Activated T-cell treated with anti-CD3 and anti-CD28 coated beads for 24 hours (primary cell): ENCODE results near the gene GRM7.

ENCODE experiments used
- DNase-seq: peaks from one replicate; pipeline ENCODE4 v3.0.0-alpha.2; 2020; ENCODE audit warnings: low read depth

Gene GRM7

DNA sequence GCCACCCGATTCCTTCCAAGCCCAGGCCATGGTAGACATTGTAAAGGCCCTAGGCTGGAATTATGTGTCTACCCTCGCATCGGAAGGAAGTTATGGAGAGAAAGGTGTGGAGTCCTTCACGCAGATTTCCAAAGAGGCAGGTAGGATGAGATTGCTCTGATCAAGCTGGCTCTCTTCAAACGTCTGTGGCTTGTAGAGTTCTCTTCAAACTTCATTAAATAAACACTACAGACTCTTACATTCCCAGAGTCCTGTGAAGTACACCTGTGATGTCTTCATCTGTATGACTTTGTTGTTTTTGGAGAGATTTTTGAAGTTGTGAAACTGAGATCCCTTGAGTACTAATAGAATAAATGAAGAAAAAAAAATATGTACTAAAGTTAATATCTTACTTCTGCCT, 285.6 kb downstream of the GRM7 start:
- DNase-seq, result no peak

DNA sequence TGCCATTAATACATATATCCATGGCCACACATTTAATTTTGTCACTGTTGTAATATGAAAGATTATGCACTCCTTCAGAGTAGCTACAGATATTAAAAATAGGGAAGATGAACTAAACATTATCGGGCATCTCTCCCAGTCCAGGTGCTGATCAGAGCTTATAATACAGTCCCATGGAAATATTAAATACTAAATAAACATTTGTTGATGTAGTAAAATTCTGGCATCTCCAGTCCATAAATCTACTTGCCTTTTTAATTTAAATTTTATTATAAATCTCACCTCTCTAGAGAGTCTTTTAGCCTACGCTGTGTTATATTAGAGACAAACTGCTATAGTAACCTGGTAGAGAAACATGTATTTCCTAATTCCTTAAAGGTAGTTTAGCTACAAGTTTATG, 297.6 kb downstream of the GRM7 start:
- no peak for DNase-seq

DNA sequence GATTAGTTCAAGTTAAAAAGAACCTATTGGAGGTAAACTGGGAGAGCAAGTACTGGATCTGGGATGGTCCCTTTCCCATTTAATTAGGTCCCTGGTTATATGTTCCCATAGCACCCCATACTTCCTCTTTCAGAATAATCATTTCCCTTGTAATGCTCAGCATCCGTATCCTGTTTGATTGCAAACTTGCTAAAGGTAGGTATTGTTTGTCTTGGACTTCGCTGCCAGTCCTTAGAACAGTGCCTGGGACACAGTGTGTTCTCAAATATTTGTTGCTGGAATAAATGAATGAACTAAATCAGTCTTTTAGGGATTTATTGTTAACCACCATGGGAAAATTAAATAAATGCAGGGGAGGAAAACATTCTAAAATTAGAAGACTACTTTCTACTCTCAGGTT, 299.8 kb downstream of the GRM7 start:
- DNase-seq, result no peak

DNA sequence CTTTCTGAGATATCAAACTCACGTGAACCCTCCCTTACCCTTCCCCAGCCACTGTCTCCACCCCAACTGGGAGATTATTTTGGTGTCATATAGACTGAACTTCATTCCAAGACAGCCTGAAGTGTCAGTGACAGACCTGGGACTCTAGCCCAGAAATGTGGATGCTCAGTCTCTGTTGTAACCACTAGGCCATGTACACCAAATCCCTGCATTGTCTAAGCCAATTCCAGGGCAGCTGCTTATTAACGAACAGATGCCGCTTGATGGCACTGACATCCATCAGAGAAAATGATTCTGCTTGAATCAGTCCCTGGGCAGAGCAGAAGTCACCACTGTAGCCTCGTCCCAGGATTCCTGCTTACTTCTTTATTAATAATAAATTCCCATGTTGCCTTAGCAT, 305.5 kb downstream of the GRM7 start:
- no peak for DNase-seq

DNA sequence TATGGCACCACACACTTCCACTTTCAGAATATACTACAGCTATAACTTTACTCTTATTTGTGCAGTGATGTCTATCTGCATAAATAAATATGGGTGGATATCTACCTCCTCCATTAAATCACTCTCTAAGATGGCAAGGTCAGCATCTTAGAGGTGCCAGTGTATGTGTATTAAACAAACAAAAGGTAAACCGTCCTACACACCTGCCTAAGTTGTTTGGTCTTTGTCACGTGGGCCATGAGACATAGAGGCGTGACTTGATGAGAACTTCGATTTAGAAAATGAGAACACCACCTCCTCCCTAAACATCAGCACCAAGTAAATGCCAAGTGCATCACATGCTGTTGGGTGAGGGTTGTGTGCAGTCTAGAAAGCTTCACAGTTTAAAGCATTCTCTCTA, 310.6 kb downstream of the GRM7 start:
- no peak for DNase-seq

DNA sequence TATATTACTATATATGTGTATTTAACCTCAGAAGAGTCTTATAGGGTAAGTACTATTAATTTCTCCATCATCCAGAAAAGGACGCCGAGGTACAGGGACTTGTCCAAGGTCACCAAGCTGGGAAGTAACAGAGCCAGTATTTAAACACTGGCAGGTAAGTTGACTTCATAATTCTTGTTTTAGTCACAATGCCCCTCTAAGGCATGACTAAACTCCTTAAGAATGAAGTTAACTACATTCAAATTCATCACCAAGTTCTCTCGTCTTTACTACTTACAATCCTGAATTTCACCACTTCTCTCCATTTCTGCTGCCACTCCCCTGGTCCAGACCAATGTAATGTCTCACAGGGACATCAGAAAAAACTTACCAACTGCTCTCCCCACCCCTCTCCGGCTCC, 312.1 kb downstream of the GRM7 start:
- no peak for DNase-seq

DNA sequence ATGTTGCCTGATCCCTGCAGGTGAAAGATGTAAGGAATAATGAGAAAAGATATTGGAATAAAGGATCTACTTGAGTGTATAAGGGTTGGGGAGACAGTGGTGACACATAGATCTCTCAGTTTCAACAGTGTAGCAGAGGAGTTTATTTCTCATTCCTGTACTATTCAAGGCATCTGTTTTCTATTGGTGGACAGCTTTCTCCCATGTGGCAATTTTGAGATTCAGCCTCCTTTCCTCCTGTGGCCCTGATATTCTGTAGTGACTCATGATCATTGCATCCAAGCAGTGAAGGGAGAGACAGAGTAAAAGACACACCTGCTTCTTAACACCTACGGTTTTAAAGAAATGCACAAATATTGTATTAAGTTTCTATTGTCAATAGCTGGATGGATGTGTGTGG, 327.6 kb downstream of the GRM7 start:
- DNase-seq, result no peak

DNA sequence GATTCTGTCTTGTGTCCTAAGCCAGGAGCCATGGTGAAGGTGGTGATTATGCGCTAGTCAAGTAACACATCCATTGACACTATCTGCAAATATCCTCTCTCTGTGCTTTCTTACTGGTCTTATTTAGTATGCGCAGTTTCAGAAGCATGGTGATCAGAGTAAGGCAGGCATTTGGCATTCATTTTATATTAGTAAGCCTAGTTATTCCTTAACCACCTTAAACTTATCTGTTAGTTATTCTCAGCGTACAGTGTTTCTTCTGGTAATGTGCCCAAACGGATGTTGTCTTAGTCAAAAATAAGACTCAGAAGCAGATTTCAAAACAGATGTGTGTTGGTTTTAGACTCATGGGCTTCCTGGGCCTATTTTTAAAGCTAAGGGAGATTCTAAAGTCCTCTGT, 329.2 kb downstream of the GRM7 start:
- DNase-seq, result no peak

DNA sequence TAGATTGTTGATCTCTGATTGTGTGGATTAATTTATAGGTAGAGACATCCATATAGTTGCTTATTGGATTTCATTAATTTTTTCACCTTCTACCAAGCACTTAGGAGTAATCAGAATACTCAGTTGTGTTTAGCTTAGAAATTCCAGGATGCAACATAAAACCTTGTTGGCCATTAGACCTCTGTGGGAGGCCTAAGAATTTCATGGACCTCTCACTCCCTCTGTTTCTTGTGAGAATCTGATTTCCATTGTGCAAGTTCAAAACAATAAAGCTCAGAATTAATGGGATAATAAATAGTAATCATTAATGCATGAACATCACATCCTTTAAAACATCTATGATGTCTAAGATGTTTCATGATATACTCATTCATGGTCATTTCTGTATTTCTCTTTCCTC, 332.4 kb downstream of the GRM7 start:
- no peak for DNase-seq

DNA sequence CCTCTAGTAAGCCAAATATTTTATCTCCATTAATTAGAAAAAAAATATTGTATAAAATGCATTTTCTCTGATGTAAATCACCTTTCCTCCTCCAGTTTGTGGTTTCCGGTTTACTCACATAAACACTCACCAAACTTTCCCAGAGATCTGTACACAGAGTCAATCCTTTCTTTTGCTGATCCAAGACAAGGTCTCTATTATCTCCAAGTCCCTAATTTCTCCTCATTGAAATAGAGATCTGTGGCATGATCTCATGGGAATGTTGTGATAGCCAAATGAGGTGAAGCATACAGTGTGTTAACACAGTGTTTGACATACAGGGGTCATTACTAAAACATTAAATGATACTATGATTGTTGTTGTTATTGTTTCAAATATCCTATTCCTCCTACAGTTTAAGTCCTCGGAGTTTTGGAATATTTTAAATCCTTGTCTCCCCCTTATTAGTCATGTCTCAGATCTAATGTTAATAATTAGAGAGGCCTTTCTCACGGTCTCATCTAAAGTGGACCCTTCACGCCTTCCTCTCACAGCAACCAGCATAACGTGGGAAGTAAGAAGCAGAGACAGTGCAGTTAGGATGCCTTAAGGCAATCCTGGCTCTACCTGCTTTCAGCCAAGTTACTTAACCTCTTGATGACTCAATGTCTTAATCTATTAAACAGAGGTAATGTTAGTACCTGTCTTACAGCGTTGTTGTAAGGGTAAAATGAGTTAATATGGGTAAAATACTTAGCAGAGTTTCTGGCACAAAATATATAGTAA, 333.3 kb downstream of the GRM7 start:
- DNase-seq, result no peak

DNA sequence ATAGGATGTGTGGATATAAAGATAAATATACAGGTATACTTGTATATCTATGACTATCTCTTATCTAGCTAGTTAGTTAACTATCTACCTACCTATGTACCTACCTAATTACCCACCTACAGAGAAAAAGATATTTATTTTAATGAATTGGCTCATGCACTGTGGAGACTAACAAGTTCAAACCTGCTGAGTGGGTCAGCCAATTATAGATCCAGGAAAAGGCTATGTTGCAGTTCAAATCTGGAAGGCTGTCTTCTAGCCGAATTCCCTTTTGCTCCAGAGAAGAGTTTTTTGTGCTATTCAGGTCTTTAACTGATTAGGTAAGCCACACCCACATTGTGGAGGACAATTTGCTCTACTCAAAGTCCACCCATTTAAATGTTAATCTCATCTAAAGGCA, 335.0 kb downstream of the GRM7 start:
- DNase-seq, result no peak

DNA sequence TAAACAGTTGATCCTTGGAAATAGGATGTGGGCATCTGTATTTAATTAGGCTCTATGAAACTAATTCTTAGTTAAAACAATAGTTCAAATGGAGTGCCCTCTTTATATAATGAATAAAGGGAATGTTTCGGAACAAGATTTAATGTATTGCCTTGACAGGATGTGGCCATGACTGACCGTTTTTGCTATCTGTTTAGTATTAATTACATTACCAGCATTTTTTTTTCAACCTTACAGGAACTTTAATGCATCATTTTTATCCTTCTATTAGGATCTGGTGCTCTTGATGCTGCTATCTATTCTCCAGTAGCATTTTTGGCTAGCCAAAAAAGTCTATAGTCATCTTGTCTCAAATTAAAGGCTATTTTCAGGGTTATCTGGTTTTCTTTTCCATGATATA, 340.9 kb downstream of the GRM7 start:
- no peak for DNase-seq

DNA sequence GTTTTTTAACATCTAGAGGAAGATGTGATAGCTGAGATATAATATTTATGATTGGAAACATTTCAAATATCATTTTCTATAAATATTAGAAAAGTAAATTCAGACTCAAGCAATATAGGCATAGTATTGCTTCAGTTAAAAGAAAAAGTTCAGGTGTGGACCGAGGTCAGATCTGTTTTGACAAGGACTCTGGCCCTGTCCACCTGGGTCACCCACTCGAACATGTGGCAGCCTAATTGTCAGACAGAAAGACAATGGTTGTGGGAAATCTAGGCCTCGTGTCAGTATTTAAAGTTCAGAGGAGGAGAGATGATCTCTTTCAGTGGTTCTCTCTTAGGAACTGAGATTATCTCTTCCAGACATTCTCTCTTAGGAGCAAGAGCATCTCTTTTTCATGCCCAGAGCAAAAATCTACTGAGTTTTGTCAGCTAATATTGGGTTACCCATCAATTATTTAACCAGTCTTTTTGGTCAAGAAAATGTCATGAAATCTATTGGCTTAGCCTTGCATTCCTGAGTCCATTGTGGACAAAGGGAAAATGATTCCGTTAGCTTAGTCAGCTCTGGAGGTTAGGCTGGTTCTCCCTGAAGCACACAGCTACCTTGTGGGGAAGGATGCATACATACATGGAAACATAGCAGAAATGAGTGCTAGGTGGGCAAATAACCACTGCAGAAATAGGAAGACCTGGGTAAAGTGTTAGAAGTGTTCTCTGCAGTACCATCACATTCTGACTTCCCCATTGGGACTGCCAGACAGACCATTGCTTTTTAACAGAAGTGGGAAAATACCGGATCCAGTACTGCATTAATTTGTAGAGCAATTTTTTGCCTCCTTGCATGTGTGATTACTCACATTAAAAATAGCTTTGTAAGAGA, 343.3 kb downstream of the GRM7 start:
- no peak for DNase-seq

DNA sequence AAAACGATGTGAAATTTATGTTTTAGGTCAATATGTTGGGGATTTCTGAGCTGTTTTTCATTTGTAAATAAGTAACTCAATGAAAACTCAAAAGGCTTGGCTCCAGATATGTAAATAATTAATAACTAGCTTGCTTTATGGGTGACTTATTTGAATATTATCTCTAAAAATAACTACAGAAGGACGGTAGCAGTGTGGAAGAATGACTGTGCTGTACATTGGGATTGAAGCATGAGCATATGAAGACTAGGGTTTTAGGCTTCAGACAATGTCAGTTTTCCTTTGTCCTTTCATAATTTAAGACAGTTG, 343.9 kb downstream of the GRM7 start:
- no peak for DNase-seq

DNA sequence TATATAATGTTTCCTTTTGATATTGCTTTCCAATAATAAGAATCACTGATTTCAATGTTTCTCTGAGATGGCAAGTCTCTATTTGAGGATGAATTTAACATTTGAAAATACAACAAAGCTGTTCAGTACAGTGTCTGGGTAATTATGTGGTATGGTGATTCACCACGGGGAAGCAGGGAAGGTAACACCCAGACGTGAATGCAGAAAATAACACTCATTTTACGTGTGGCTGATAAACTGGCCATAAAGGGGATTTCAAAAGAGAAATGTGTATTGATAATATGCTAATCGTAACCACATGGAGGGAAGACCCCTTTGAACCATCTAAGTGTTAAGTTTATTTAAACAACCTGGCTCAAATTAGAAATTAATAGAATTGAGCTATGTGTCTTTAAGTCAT, 344.6 kb downstream of the GRM7 start:
- no peak for DNase-seq

DNA sequence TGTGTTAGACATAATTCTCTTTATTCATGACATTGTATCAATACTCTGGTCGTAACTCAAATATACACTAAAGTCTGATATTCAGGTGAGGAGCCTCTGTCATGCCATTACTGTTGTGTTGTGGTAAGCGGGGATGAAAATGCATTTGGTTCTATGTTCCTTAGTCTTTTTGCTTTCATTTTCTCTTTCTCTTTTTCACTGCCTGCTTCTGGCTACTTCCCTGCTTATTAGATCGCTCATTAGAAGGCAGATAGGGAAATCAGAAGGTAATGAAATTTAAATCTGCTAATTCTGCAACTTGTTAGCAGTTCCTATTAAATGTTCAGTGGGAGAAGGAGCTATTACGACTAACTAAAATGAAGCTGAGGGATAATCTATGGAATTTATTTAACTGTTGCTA, 345.0 kb downstream of the GRM7 start:
- no peak for DNase-seq

DNA sequence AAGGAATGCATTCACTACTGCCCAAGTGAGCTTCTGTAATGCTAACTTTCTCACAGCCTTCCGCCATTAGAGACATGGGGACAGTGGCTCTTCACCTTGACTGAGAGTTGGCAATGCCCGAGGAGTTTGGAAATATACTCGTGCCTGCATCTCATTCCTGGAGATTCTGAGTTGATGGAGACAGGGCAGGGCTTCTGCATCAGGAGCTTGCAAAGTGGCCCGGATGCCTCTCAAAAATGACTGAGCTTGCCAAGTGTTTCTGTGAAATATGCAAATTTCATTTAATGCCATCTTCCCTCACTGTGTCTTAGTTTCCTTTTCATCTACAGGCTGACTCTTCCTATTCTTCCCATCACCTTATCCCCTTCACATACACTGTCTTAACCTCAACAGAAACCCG, 346.2 kb downstream of the GRM7 start:
- DNase-seq, result no peak

DNA sequence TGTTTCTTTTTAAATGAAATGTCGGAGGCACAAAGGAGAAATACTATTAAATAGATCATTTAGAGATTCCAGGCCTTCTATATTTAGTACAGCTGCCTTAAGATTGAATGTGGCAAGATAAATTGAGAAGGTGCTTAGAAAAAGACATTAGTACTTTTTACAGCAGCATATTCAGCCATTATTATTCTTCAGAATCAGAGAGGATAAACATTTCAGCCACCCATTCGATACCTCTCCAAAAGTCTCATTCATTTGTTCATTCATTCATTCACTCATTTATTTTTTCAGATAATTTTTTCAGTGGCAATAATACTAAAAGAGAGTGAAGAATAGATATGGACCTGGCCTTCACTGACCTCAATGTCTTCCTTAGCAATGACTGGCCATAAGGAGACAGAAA, 347.0 kb downstream of the GRM7 start:
- no peak for DNase-seq

DNA sequence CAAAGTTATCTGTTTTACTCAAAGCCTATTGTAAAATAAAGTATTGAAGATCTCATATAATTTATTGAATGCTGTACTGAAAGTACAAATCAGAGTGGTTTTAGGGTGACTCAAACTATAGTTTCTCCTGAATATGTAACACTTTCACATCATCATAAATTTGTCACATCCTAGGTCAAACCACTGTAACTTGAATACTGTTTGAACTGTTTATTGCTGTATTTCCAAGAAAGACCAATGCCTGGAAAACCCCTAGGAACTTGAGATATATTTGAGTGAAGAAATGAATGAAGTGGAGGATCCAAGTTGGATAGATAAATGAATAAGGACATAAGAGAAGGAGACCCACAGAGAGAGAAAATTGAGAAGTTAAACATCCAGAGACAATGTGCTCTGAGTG, 348.2 kb downstream of the GRM7 start:
- DNase-seq, result no peak

DNA sequence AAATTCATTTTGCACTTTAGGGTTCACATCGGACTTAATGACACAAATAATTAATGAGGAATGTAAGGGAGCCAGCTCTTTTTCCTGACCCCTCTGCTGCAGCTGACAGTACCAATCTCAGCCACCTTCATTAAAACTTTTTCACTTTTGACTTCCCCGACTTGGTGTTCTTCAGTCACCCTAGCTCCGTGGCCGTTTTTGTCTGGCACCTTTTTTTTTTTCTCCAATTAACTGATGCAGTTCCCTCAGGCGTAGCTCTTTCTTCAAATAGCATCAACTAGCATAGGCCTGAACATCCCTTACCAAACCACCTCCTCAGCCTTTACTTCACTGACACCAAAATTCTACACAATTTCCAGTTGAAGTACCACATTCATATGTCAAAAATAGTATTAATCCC, 350.8 kb downstream of the GRM7 start:
- no peak for DNase-seq

DNA sequence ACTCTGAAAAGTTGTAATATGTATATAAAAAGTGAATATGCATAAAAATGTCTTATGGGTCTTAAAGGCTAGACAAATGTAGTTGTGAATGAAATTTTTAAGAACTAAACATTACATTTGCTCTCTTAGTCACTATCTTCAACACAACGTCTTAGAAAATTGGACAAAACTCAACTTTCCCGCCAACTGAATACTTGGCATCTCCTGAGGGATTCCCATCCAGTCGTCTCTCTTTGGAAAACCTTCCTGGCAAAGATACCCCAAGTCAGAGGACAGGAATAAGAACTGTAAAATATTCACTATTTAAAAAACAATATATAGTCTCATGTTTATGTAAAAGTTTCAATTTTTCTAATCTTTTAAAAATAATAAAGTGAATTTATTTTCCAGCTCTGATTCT, 354.8 kb downstream of the GRM7 start:
- DNase-seq, result no peak

DNA sequence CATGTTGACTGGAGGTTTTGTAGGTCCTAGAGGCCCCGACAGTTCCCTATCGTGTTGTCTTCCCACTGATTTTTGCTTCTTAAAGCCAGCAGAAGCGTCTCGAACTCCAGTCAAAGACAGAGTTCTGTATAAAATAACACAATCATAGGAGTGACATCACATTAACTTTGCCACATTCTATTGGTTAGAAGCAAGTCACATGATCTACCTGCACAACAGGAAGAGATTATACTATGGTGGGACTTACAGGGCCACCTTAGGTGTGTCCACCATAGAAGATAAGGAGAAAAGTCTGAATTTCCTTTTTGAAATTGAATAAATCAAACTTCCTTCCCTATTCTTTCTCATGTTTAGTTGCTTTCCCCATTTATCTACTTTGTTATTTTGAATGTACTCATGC, 365.5 kb downstream of the GRM7 start:
- DNase-seq, result no peak

DNA sequence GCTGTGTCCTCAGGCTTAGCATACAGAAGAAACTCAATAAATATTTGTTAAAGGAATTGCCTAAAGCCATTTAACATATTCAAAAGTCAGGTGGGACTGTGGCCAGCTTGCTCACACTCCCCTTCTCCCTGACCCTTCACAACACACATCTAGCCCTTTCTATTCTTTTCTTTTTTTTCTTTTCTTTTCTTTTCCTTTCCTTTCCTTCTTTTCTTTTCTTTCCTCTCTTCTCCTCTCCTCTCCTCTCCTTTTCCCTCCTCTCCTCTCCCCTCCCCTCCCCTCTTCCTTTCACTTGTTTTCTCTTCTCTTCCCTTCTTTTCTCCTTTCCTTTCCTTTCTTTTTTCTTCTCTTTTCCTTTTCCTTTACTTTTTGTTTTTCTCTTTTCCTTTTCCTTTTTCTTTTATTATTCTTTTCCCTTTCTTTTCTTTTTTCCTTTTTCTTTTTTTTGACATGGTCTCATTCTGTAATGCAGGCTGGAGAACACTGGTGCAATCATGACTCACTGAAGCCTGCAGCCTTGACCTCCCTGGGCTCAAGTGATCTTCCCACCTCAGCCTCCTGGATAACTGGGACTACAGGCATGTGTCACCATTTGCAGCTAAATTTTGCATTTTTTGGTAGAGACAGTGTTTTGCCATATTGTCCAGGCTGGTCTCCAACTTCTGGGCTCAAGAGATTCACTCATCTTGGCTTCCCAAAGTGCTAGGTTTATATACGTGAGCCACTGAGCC, 377.8 kb downstream of the GRM7 start:
- DNase-seq, result no peak
